SHP77 treated with DMSO at 0.1 percent for 48 hours (cell line): ENCODE data around the gene MAN1A1.
"Not testable (repeated sequence)": the region's sequence is repeated elsewhere in the genome, so short reads cannot be mapped to it uniquely, and the experiment has no call there.

Experiments used
- DNase-seq: peaks from one replicate; lab custom pipeline; 2025; lab: John Stamatoyannopoulos, UW

Gene MAN1A1

GRCh38 chr6:119303164-119303887 is 46.2 kb downstream of the MAN1A1 start:
- no peak for DNase-seq

- no peak for DNase-seq
Measured at GRCh38 chr6:119301429-119301828, 48.1 kb downstream of the MAN1A1 start.

GRCh38 chr6:119299694-119300093 is 49.9 kb downstream of the MAN1A1 start:
- no peak for DNase-seq

- DNase-seq, result no peak
Measured at GRCh38 chr6:119297049-119297448, 52.5 kb downstream of the MAN1A1 start.

GRCh38 chr6:119296036-119297035 is 53.2 kb downstream of the MAN1A1 start:
- DNase-seq, result no peak

GRCh38 chr6:119294984-119295383 is 54.6 kb downstream of the MAN1A1 start:
- no peak for DNase-seq

- not testable (repeated sequence) for DNase-seq
Measured at GRCh38 chr6:119291060-119291459, 58.5 kb downstream of the MAN1A1 start.

- no peak for DNase-seq
Measured at GRCh38 chr6:119290306-119290705, 59.3 kb downstream of the MAN1A1 start.

GRCh38 chr6:119289651-119290050 is 59.9 kb downstream of the MAN1A1 start:
- DNase-seq, result no peak

GRCh38 chr6:119285908-119286625 is 63.5 kb downstream of the MAN1A1 start:
- DNase-seq, result no peak

GRCh38 chr6:119284861-119285521 is 64.6 kb downstream of the MAN1A1 start:
- no peak for DNase-seq

- DNase-seq, result no peak
Measured at GRCh38 chr6:119283979-119284545, 65.5 kb downstream of the MAN1A1 start.

GRCh38 chr6:119283214-119283613 is 66.3 kb downstream of the MAN1A1 start:
- DNase-seq, result no peak

GRCh38 chr6:119280668-119281067 is 68.9 kb downstream of the MAN1A1 start:
- no peak for DNase-seq

GRCh38 chr6:119280080-119280479 is 69.5 kb downstream of the MAN1A1 start:
- no peak for DNase-seq

GRCh38 chr6:119278625-119279024 is 70.9 kb downstream of the MAN1A1 start:
- DNase-seq, result no peak

GRCh38 chr6:119277052-119277451 is 72.5 kb downstream of the MAN1A1 start:
- no peak for DNase-seq

GRCh38 chr6:119276211-119276610 is 73.3 kb downstream of the MAN1A1 start:
- DNase-seq, result no peak

GRCh38 chr6:119274197-119274595 is 75.4 kb downstream of the MAN1A1 start:
- no peak for DNase-seq

- DNase-seq, result no peak
Measured at GRCh38 chr6:119273272-119274196, 76.0 kb downstream of the MAN1A1 start.
